Activated gamma-delta T cell (primary cell): ENCODE measurements around the gene DNMT1.
"Not testable (repeated sequence)": the region's sequence is repeated elsewhere in the genome, so short reads cannot be mapped to it uniquely, and the experiment has no call there.

Source experiments
- DNase-seq: peaks from one replicate; lab custom pipeline; 2025; lab: John Stamatoyannopoulos, UW

DNMT1 gene

GRCh38 chr19:10222201-10222890 lies 27.6 kb upstream of the DNMT1 start:
- DNase-seq: no peak

- no peak for DNase-seq
Measured at GRCh38 chr19:10220695-10221094, 25.9 kb upstream of the DNMT1 start.

- no peak for DNase-seq
Measured at GRCh38 chr19:10219678-10220077, 24.9 kb upstream of the DNMT1 start.

DNA sequence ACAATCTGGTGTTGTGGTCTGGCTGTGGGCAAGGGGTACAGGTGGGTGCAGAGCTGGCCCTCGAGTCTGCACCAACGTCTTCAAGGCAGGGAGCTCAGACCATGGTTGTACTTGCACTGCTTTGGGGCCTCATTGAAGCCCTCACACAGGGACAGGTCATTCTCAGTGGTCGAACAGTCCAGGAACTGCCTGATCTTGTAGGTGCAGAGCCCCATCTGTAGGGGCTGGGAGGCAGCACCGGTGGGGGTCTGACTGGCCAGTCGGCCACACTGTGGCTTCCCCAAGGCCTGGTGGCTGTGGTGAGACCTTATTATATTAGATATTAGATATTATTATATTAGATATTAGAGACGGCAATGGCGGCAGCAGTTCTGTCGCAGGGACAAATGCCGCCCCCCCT lies 22.3 kb upstream of the DNMT1 start:
- no peak for DNase-seq

DNA sequence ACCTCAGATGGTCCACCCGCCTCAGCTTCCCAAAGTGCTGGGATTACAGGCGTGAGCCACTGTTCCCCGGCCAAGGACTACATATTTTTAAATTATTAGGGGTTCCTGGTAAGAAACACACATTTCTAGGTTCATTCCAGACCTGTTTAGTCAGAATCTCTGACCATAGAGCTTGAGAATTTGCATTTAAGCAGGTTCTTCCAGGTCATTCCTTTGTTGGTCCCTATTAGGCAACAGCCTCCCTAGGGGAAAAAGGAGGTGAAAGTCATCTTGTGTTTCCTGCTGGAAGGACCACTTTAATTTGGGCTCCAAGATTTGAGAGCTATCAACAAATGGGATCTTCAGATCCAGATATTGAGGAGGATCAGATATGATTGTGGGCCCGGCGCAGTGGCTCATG lies 20.0 kb upstream of the DNMT1 start:
- no peak for DNase-seq

- no peak for DNase-seq
Measured at GRCh38 chr19:10211691-10212090, 16.9 kb upstream of the DNMT1 start.

DNA sequence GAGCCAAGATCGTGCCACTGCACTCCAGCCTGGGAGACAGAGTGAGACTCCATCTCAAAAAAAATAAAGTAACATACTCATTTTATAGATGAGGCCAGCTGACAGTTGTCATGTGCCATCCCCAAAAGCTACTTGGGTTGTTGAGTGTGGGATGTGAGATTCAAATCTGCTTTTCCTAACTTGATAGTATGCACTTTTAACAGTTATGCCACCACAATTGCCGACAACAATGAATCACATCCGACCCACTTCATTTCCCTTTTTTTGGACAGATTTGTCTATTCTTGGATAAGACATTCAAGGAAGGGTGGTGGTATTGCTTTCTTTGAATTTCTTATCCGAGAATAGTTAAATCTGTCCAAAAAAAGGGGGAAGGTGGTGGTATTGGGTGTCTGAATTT lies 16.3 kb upstream of the DNMT1 start:
- no peak for DNase-seq

DNA sequence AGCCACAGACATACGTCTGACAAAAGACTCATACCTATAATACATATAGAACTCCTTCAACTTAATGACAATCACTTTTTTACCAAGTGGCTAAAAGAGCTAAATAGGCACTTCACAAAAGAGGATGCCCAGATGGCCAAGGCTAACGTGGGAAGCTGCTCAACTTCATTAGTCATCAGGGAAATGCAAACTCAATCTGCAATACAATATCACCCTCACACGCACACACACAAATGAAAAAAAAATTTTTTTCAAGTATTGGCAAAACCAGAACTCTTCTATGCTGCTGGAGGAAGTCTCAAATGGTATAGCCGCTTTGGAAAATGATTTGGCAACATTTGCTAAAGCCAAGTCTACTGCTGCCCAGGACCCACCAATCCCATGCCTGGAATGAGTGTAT lies 14.6 kb upstream of the DNMT1 start:
- DNase-seq: no peak

GRCh38 chr19:10207026-10207425 lies 12.3 kb upstream of the DNMT1 start:
- no peak for DNase-seq

GRCh38 chr19:10206226-10206885 lies 11.6 kb upstream of the DNMT1 start:
- no peak for DNase-seq

DNA sequence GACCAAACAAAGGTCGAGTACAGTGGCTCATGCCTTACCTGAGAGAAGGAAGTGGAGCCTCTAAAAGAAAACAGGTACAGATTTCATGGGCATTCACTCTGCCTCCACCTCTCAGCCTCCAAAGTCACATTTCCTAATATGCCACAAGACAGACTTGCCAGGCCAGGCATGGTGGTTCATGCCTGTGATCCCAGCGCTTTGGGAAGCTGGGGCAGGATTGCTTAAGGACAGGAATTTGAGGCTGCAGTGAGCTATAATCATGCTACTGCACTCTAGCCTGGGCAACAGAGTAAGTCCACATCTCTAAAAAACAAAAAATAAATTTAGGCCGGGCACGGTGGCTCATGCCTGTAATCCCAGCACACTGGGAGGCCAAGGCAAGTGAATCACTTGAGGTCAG lies 10.9 kb upstream of the DNMT1 start:
- no peak for DNase-seq

DNA sequence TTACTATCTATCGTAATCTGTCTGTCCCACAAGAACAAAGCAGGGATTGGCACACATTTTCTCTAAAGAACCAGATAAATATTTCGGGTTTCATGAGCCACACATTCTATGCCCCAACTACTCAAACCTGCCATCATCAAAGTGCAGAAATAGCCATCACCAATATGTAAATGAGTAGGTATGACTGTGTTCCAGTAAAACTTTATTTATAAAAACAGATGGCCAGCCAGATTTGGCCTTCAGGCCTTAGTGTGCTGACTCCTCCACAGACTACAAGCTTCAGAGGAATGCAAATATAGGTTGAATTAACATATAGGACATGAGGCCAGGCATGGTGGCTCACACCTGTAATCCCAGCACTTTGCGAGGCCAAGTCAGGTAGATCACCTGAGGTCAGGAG lies 8.9 kb upstream of the DNMT1 start:
- DNase-seq: no peak

DNA sequence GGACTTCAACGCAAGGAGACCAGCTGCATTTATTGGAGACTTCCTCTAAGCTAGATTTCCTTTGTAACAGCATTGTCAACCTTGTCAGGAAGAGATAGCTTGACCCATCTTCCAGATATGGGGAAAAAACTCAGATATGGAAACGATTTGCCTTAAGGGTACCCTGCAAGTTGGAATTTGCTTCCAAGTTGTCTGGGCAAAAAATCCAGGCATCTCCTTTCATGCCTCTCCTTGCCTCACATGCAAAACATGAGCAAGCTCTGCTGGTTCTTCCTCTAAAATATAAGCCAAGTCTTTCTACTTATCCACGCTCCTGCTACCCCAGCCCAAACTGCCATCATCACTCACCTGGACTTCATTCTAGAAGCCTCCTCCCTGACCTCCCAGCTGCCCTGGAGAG lies 6.4 kb upstream of the DNMT1 start:
- DNase-seq: no peak

GRCh38 chr19:10200101-10200500 lies 5.3 kb upstream of the DNMT1 start:
- not testable (repeated sequence) for DNase-seq

- DNase-seq: not testable (repeated sequence)
Measured at GRCh38 chr19:10198889-10199644, 4.3 kb upstream of the DNMT1 start.

DNA sequence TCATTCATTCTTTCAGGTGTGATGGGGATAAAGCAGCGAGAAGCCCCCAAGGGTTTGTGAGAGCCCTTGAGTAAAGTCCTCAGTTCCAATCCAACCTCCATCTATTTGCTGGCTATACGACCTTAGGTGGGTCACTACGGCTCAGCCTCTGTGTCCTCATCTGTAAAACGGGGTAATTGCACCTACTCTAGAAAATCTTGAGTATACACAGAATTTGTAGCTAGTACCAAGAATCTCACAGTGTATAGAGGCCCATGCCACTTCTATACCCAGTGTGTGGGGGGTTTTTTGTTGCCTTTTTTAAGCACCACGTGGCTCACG lies 406 bp upstream of the DNMT1 start:
- DNase-seq: no peak

DNA sequence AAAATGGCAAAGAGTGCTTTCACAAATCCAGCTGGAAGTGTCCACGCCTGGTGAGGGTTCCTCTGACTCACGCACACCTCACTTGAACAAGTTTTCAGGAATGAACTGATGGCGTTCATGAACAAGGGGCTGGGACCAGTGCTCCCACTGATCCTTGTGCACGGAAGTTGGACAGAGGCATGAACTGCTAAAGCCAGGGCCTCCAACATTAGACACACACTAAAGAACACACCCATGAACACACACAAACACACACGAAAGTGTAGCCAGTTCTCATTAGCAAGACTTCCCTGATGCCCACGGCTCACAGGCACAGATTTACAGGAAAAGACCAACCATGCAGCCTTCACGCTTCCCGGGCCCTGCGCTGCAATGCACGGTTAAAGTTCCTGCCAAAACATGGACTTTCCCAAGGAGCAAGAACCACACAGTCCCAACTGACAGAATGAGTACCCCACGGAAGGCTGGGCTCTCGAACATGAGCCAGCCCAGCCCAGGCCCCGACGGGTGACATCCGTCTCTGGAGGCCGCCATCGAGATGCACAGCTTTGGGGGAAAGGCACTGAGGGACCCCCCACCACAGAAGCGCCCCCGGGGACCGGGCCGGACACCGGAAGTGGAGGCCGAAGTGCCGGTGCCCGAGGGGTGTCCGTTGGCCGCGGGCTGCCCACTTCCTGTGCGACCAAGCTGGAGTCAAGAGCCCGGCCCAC lies 808 bp downstream of the DNMT1 start:
- DNase-seq: no peak

GRCh38 chr19:10192922-10193321 lies 1.8 kb downstream of the DNMT1 start:
- no peak for DNase-seq

DNA sequence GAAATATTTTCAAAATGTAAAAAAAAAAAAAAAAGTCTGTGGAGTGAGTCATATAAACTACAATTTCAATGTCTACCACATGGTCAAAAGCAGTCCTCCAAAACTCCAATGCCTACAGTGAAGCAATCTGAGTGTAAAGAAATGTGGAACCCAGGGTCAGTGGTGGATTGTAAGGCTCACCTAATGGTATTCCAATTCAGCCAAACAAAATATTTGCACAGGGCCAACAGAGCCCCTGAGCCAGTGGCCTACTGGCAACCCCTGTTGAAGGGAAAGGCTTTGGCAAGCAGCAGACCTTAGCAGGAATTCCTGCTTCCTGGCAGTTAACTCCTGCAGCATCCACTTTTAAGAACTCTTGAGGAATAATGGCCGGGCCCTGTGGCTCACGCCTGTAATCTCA lies 3.4 kb downstream of the DNMT1 start:
- no peak for DNase-seq

DNA sequence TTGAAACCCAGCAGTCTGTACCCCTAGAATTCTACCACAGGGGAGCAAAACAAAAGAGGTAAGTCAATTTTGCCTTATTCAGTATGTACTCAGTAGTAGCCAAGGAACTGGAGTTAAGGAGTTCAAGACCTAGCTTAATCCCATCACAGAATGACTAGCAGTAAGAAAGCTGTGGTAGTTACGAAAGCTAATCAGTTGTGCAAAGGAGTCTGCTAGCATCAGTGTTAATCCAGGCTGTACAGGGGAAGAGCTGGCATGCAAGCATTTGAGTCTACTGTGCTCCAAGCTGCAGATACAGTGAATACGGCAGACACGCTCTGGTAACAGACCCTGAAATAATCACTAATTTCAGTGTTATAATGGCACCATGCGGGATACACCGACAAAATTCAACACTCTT lies 4.7 kb downstream of the DNMT1 start:
- no peak for DNase-seq

GRCh38 chr19:10189616-10190015 lies 5.1 kb downstream of the DNMT1 start:
- no peak for DNase-seq

- no peak for DNase-seq
Measured at GRCh38 chr19:10187315-10187714, 7.4 kb downstream of the DNMT1 start.

- no peak for DNase-seq
Measured at GRCh38 chr19:10184636-10185035, 10.1 kb downstream of the DNMT1 start.
